Kidney (tissue), 14 donors: Measurements from ENCODE around the gene TTI1. TPM values are rescaled to one million over a fixed set of nuclear protein-coding genes. Genes with fewer than 3 reads are reported as not detected.
A peak's percentile ranks its signal among the peaks of the same experiment; 100 is the strongest.

Experiments
- DNase-seq, 5 donors: peaks; one replicate each; pipeline ENCODE4 v3.0.0-alpha.2; 2013 to 2020
- FAIRE-seq: peaks from 2 replicates; lab custom pipeline; 2012; peaks lifted over from hg19 to GRCh38; lab: Jason Lieb, UNC
- H3K27ac ChIP-seq, 2 donors: one replicate each; pipeline ENCODE4 v1.7.0; 2013; ENCODE audit warnings: low read depth in 2 of 2, low read length in 2 of 2, inconsistent platforms in 1 of 2
- H3K27me3 ChIP-seq: one replicate; pipeline ENCODE4 v1.7.1; 2013; ENCODE audit warnings: low read length, inconsistent platforms; ENCODE audit not compliant: control insufficient read depth, insufficient read depth
- H3K36me3 ChIP-seq, 3 donors: one replicate each; pipeline versions ENCODE4 v1.7.0 to v1.7.1; 2013; ENCODE audit warnings: low read length in 3 of 3, control low read depth in 1 of 3, inconsistent platforms in 1 of 3; ENCODE audit not compliant: insufficient read depth in 3 of 3, control insufficient read depth in 2 of 3
- H3K4me1 ChIP-seq, 3 donors: one replicate each; pipeline versions ENCODE4 v1.7.0 to v1.7.1; 2013; ENCODE audit warnings: low read length in 3 of 3, inconsistent platforms in 1 of 3, low read depth in 1 of 3; ENCODE audit not compliant: control insufficient read depth in 2 of 3, insufficient read depth in 2 of 3
- H3K4me3 ChIP-seq, 3 donors: one replicate each; pipeline versions ENCODE4 v1.7.0 to v1.8.1; 2013; ENCODE audit warnings: low read length in 3 of 3, control low read depth in 1 of 3, inconsistent platforms in 1 of 3
- H3K9ac ChIP-seq, 3 donors: one replicate each; pipeline versions ENCODE4 v1.7.0 to v1.7.1; 2013; ENCODE audit warnings: low read length in 3 of 3, control low read depth in 1 of 3, inconsistent platforms in 1 of 3
- H3K9me3 ChIP-seq, 3 donors: one replicate each; pipeline versions ENCODE4 v1.7.0 to v1.7.1; 2013; ENCODE audit warnings: low read length in 3 of 3, control low read depth in 1 of 3, inconsistent platforms in 1 of 3; ENCODE audit not compliant: control insufficient read depth in 2 of 3, insufficient read depth in 1 of 3
- CTCF ChIP-seq: IDR thresholded peaks from 3 replicates; pipeline ENCODE4 v1.5.1; 2012; ENCODE audit warnings: mild to moderate bottlenecking, moderate library complexity, borderline replicate concordance; ENCODE audit not compliant: insufficient read depth; ENCODE audit errors: extremely low read depth
- intact Hi-C: fragments of 100-400 bp; cut with DNase I; formaldehyde crosslinking; loops from one replicate; pipeline ENCODE4 v1.11.1; 2022
- polyA plus RNA-seq: library from polyadenylated mRNA; stranded (reverse); fragments of 350-450 nt; fragmentation: Illumina TruSeq; extraction: RNeasy Lipid Tissue Mini Kit (QIAGEN cat#74804); gene quantifications from one replicate; pipeline ENCODE4 v1.2.3, GENCODE V29; 2014; ENCODE audit warnings: low read depth, low replicate concordance; ENCODE audit not compliant: insufficient read depth
- total RNA-seq: library from RNA; stranded (reverse); fragmentation: NEBNext Ultra II Directional; extraction: Animal tissue kit (Norgen Biotek cat#: 25700); gene quantifications from one replicate; pipeline ENCODE4 v1.2.1, GENCODE V29; 2021
- donor health status: control.
- donor health status: control.
- donor health status: control.
- donor health status: control.
- donor health status: control.
- donor health status: DM: yes; HTN: yes; CAD: no.
- donor health status: Normal renal cell carcinoma (clear cell type).

The TTI1 gene
- total and polyA plus RNA-seq, 2 donors from 2014 or later, result 8.6 to 19.5 TPM

- no peak for FAIRE-seq
- H3K4me1 ChIP-seq, result no peaks in the 10 kb centered on the region
- peaks cover 0 to 2% (median 0%) of the 10 kb centered on the region in 3 donors for H3K36me3 ChIP-seq
- H3K27me3 ChIP-seq, result no peaks in the 10 kb centered on the region
- intact Hi-C loops, result no loop called here
- H3K9me3 ChIP-seq, result no peaks in the 10 kb centered on the region
- no peak for TF ChIP-seq CTCF
- H3K4me3 ChIP-seq, result no peak overlapping the region
- H3K9ac ChIP-seq, result no peak overlapping the region
- no peak overlapping the region for H3K27ac ChIP-seq
- no peak for DNase-seq
Observed at GRCh38 chr20:37977786-37978185, 55.5 kb downstream of the TTI1 start.

- Histone ChIP-seq H3K9me3 (no peaks in the 10 kb centered on the region), H3K36me3 (peaks cover 0 to 2% (median 0%) of the 10 kb centered on the region in 3 donors), H3K4me1 (no peaks in the 10 kb centered on the region), H3K4me3 (no peak overlapping the region), H3K27ac (no peak overlapping the region), H3K27me3 (no peaks in the 10 kb centered on the region), H3K9ac (no peak overlapping the region)
- FAIRE-seq (no peak), DNase-seq (peak in 1 of 5 donors; percentile 5)
- intact Hi-C loops, result no loop called here
- TF ChIP-seq CTCF, result no peak
Observed at GRCh38 chr20:37977338-37977737, 55.9 kb downstream of the TTI1 start.

- Histone ChIP-seq H3K4me1 (no peaks in the 10 kb centered on the region), H3K9me3 (no peaks in the 10 kb centered on the region), H3K27ac (no peak overlapping the region), H3K9ac (no peak overlapping the region), H3K27me3 (no peaks in the 10 kb centered on the region), H3K4me3 (no peak overlapping the region), H3K36me3 (peaks cover 0 to 2% (median 0%) of the 10 kb centered on the region in 3 donors)
- no peak for FAIRE-seq
- TF ChIP-seq CTCF, result no peak
- intact Hi-C loops, result no loop called here
- DNase-seq, result peak in 3 of 5 donors; percentile 18 to 41 (median 35)
Observed at GRCh38 chr20:37976887-37977286, 56.4 kb downstream of the TTI1 start.
